DOHH2 (cell line): ENCODE data around the gene IL23R.
A peak's percentile ranks its signal among the peaks of the same experiment; 100 is the strongest.

Experiments used
- EZH2phosphoT487 ChIP-seq: fragments of 200-600 bp; sonication (generic); IDR thresholded peaks from 2 replicates; pipeline ENCODE4 v1.6.1; 2017; ENCODE audit warnings: borderline replicate concordance, mild to moderate bottlenecking, antibody characterized with exemption, low read length, moderate library complexity, mixed read lengths
- TF ChIP-seq, protein P1 (sequence below): fragments of 200-600 bp; sonication (generic); IDR thresholded peaks from one replicate; pipeline ENCODE4 v1.5.1; 2014; ENCODE audit warnings: antibody characterized with exemption, mild to moderate bottlenecking, low read depth, low read length; ENCODE audit not compliant: poor library complexity, severe bottlenecking

DNA sequence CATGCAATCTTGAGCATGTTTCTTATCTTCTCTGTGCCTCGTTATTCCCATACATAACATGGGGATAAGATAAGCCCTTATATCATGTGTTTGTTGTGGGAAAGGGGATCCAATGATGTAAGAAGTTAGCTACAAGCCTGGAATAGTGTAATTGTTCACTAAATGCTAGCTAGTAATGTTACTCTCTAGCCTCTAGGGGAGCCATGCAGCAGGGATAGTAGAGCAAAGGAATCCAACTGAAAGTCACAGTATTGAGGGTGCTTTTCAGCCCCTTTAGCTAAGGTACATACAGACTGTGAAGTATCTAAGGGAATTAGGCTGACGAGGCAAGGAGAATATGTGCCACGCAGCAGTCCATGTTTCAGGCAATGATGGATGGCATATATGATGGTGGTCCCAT, 46.9 kb downstream of the IL23R start:
- TF ChIP-seq, protein P1, sequence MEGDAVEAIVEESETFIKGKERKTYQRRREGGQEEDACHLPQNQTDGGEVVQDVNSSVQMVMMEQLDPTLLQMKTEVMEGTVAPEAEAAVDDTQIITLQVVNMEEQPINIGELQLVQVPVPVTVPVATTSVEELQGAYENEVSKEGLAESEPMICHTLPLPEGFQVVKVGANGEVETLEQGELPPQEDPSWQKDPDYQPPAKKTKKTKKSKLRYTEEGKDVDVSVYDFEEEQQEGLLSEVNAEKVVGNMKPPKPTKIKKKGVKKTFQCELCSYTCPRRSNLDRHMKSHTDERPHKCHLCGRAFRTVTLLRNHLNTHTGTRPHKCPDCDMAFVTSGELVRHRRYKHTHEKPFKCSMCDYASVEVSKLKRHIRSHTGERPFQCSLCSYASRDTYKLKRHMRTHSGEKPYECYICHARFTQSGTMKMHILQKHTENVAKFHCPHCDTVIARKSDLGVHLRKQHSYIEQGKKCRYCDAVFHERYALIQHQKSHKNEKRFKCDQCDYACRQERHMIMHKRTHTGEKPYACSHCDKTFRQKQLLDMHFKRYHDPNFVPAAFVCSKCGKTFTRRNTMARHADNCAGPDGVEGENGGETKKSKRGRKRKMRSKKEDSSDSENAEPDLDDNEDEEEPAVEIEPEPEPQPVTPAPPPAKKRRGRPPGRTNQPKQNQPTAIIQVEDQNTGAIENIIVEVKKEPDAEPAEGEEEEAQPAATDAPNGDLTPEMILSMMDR: peak; percentile 70
- TF ChIP-seq EZH2phosphoT487: no peak
